Fibroblast of the aortic adventitia (primary cell): ENCODE results near the gene NTN4. TPM values are rescaled to one million over a fixed set of nuclear protein-coding genes. Genes with fewer than 3 reads are reported as not detected.

Experiments used
- DNase-seq: peaks from one replicate; pipeline ENCODE4 v3.0.0-alpha.2; 2010; ENCODE audit warnings: low read depth
- H3K4me3 ChIP-seq: 2 replicates; pipeline ENCODE4 v1.5.1; 2011; ENCODE audit warnings: low read depth, mild to moderate bottlenecking, control low read depth, low read length, moderate library complexity
- total RNA-seq: library from RNA; depleted of rRNA; stranded (reverse); fragments of >200 nt; gene quantifications from 2 replicates; pipeline ENCODE4 v1.2.3, GENCODE V29; 2012; ENCODE audit warnings: low replicate concordance
- TF ChIP-seq, protein P1 (sequence below): IDR thresholded peaks from 2 replicates; pipeline ENCODE4 v1.5.1; 2011; ENCODE audit warnings: mild to moderate bottlenecking, low read length, control low read depth, inconsistent platforms; ENCODE audit not compliant: insufficient read depth

NTN4 gene
- 8.7 and 71.8 TPM in 2 replicates for total RNA-seq

DNA sequence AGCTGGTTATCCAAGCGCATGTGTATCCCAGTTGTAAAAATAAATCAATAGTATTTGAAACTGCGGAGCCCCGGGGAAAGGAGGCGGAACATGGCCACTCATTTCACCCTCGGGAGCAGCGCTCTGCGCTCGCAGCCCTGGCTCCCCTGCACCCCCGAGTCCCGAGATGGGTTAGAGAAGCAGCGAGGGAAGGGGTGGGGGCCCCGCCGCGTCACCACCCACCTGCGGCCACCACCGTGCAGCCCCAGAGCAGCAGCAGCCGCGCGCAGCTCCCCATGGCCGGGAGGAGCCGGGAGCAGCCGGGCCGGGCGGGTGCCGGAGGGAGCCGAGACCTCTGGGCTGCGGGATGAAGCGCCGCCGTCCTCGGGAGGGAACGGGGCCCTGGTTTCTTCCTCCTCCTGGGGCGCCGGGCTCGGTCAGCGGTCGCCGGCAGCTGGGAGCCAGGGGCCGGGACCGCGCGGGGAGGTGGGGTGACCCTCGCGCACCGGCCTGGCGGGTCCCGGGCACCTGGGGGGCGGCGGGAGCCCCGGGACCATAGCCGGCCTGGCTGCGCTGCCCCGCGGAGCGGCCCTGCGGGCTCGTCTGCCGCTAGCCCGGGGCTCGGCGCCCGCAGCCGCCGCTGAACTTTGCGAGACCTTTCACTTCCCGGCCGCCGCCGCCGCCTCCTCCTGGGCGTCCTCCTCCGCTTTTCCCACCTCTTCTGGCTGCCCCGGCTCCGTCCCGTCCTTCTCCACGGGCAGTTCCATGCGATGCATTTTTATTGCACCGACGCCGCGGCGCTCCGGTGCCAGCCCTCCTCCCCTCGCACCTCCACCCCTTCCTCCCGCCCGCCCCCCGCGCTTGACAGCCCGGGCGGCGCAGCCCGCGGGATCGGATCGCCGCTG is at the start of gene NTN4:
Gene NTN4 (minus strand): TSS at position 732 of the 884 bp plus-strand sequence. CDS start 455 bp downstream, at position 277.
- H3K4me3 ChIP-seq = peak within 1 kb of the TSS; percentile 81
- DNase-seq = peak; percentile 38

DNA sequence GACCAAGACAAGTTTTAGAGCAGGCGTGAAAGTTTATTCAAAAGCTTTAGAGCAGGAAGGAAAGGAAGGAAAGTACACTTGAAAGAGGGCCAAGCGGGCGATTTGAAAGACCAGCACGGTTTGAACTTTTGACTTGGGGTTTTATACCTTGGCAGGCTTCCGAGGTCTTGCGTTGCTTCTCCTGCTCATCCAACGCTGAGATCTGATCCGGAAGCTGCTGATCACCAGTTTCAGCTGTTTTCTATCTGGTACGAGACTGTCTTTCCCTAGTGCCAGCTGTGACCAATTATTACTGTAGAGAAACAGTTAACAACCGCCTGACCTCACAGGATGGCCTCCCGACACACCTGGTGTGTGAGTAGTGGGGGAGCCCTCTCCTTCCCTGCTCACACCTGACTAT is 47.6 kb upstream of the NTN4 start:
- no peak overlapping the region for H3K4me3 ChIP-seq
- TF ChIP-seq, protein P1, sequence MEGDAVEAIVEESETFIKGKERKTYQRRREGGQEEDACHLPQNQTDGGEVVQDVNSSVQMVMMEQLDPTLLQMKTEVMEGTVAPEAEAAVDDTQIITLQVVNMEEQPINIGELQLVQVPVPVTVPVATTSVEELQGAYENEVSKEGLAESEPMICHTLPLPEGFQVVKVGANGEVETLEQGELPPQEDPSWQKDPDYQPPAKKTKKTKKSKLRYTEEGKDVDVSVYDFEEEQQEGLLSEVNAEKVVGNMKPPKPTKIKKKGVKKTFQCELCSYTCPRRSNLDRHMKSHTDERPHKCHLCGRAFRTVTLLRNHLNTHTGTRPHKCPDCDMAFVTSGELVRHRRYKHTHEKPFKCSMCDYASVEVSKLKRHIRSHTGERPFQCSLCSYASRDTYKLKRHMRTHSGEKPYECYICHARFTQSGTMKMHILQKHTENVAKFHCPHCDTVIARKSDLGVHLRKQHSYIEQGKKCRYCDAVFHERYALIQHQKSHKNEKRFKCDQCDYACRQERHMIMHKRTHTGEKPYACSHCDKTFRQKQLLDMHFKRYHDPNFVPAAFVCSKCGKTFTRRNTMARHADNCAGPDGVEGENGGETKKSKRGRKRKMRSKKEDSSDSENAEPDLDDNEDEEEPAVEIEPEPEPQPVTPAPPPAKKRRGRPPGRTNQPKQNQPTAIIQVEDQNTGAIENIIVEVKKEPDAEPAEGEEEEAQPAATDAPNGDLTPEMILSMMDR = no peak
- peak; percentile 50 for DNase-seq

More for the DNA sequence above, at the start of gene NTN4:
- TF ChIP-seq, protein P1 = no peak

DNA sequence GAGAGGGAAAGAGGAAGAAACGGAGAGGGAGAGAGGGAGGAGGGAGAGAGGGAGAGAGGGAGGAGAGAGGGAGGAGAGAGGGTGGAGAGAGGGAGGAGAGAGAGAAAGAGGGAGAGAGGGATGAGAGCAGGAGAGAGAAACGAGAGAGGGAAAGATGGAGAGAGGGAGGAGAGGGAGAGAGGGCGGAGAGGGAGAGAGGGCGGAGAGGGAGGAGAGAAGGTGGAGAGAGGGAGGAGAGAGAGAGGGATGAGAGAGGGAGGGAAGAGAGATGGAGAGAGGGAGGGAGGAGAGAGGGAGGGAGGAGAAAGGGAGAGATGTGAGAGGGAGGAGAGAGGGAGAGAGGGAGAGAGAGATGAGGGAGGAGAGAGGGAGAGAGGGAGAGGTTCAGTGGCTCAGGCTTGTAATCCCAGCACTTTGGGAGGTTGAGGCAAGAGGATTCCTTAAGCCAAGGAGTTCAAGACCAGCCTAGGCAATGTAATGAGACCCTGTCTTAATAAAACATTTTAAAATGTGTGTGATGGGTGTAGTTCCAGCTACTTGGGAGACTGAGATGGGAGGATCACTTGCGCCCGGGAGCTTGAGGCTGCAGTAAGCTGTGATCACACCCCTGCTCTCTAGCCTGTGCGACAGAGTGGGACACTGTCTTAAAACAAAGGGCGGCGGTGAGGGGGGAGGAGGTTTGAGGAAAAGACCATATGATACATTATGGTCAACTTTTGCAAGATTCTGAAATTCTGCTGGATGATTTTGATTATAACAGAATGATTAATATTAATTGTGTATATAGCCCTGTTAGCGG is 46.9 kb upstream of the NTN4 start:
- H3K4me3 ChIP-seq = no peak overlapping the region
- no peak for DNase-seq

DNA sequence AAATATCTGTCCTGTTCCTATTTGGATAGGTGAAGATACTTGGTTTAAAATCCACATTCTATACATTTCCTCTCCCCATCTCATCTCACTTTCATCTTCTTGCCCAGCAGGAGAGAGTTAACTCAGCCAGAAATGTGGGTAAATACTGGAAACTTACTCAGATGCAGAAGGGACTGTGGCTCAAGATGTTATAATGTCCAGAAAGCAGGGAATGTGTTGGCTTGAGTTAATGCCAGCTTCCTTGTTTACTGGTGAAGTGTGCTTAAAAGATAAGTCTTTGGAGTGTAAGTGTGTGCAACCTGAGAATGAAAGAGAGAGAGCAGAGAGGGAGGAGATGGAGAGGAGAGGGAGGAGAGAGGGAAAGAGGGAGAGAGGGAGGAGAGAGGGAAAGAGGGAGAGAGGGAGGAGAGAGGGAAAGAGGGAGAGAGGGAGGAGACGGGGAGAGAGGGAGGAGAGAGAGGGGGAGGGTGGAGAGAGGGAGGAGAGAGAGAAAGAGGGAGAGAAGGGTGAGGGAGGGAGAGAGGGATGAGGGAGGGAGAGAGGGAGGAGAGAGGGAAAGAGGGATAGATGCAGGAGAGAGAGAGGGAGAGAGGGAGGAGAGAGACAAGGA is 46.2 kb upstream of the NTN4 start:
- H3K4me3 ChIP-seq = peak overlapping the region; percentile 33
- TF ChIP-seq, protein P1 = no peak
- DNase-seq = peak; percentile 78

More for the DNA sequence above, 46.9 kb upstream of the NTN4 start:
- TF ChIP-seq, protein P1 = no peak

DNA sequence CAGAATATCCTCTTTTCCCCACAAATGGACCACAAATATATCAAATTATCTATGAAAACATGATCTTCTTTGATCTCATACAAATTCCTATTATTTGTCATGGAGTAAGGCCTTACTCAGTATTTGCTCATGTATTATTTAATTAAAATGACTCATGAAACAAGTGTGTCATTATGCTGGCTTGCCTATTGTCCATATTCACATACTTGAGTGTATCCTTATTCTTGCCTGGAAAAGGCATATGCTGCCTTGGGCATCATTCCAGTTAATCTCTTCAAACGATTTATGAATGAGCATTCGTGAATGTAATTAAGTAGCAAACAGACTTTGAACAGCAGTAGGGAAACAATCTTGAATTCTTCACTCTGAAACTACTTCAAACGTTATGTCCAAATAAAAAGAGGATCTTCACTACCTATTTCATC is 45.6 kb upstream of the NTN4 start:
- DNase-seq = peak; percentile 83
- TF ChIP-seq, protein P1 = no peak
- H3K4me3 ChIP-seq = no peak overlapping the region

DNA sequence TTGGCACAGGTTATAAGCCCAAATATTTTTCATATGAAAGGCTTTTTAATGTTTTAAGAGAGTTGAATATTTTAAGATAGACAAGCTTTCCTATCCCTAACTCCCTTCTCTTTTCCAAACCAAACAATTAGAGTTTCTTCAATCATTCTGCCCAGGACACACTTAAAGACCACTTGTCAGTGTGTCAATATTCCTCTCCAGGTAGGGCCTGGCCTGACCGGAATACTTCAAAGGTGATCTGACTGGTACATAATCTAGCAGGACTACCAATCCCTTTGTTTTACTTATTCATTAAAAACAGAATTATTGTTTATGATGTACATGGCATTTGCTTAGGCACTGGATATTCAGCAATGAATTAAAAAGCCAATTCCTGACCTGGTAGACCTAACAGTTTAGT is 44.0 kb upstream of the NTN4 start:
- TF ChIP-seq, protein P1 = no peak
- DNase-seq = no peak
- H3K4me3 ChIP-seq = no peak overlapping the region
